NCI-H69 (cell line): ENCODE data around the gene ZNF556.
A peak's percentile ranks its signal among the peaks of the same experiment; 100 is the strongest.

Source experiments
- DNase-seq: peaks from one replicate; lab custom pipeline; 2025; lab: John Stamatoyannopoulos, UW

Gene ZNF556

GRCh38 chr19:2867025-2867991 is at the start of gene ZNF556:
Gene ZNF556 (plus strand): TSS chr19:2867335. CDS start chr19:2867422, 87 bp downstream.
- DNase-seq: peak; percentile 93

- peak; percentile 98 for DNase-seq
Observed at GRCh38 chr19:2819540-2820111, 47.5 kb upstream of the ZNF556 start, which contains the start of gene ZNF554. Gene ZNF554 (plus strand): TSS chr19:2819868. CDS start chr19:2820072, 204 bp downstream.

- DNase-seq: peak; percentile 66
Observed at GRCh38 chr19:2820112-2820702, 46.9 kb upstream of the ZNF556 start.

GRCh38 chr19:2822846-2823245 is 44.3 kb upstream of the ZNF556 start:
- DNase-seq: no peak

GRCh38 chr19:2823646-2824045 is 43.5 kb upstream of the ZNF556 start:
- DNase-seq: no peak

- no peak for DNase-seq
Observed at GRCh38 chr19:2824129-2824528, 43.0 kb upstream of the ZNF556 start.

GRCh38 chr19:2827022-2827421 is 40.1 kb upstream of the ZNF556 start:
- DNase-seq: no peak

- no peak for DNase-seq
Observed at GRCh38 chr19:2827840-2828489, 39.2 kb upstream of the ZNF556 start.

GRCh38 chr19:2834294-2834871 is 32.8 kb upstream of the ZNF556 start:
- DNase-seq: no peak

- no peak for DNase-seq
Observed at GRCh38 chr19:2837430-2837829, 29.7 kb upstream of the ZNF556 start.

- DNase-seq: peak; percentile 99
Observed at GRCh38 chr19:2840794-2841791, 26.0 kb upstream of the ZNF556 start, which contains the start of gene ZNF555. Gene ZNF555 (plus strand): TSS chr19:2841475. CDS start chr19:2841573, 98 bp downstream.

GRCh38 chr19:2841855-2842574 is 25.1 kb upstream of the ZNF556 start:
- DNase-seq: no peak

- no peak for DNase-seq
Observed at GRCh38 chr19:2845107-2845506, 22.0 kb upstream of the ZNF556 start.

GRCh38 chr19:2846180-2846894 is 20.8 kb upstream of the ZNF556 start:
- no peak for DNase-seq

GRCh38 chr19:2847507-2847906 is 19.6 kb upstream of the ZNF556 start:
- no peak for DNase-seq

GRCh38 chr19:2848616-2849015 is 18.5 kb upstream of the ZNF556 start:
- peak; percentile 43 for DNase-seq

GRCh38 chr19:2850256-2850925 is 16.7 kb upstream of the ZNF556 start:
- DNase-seq: no peak

GRCh38 chr19:2852598-2852997 is 14.5 kb upstream of the ZNF556 start:
- no peak for DNase-seq
